Hepatocyte (in vitro differentiated cells): ENCODE data around the gene ATP1B2. TPM values are rescaled to one million over a fixed set of nuclear protein-coding genes. Genes with fewer than 3 reads are reported as not detected.

Experiments used
- DNase-seq: peaks from one replicate; pipeline ENCODE4 v3.0.0-alpha.2; 2016; ENCODE audit warnings: low spot score
- H2AFZ ChIP-seq: fragments of 200-600 bp; sonication (generic); 2 replicates; pipeline ENCODE4 v1.6.0; 2016; ENCODE audit warnings: antibody characterized with exemption, mild to moderate bottlenecking
- H3K27ac ChIP-seq: fragments of 200-600 bp; sonication (generic); 2 replicates; pipeline ENCODE4 v1.5.1; 2016; ENCODE audit warnings: mild to moderate bottlenecking
- H3K27me3 ChIP-seq: fragments of 200-600 bp; sonication (generic); 2 replicates; pipeline ENCODE4 v1.6.1; 2016
- H3K36me3 ChIP-seq: fragments of 200-600 bp; sonication (generic); replicated peaks from 2 replicates; pipeline ENCODE4 v1.5.1; 2016; ENCODE audit warnings: low read depth; ENCODE audit not compliant: insufficient read depth
- H3K4me1 ChIP-seq: fragments of 200-600 bp; sonication (generic); 2 replicates; pipeline ENCODE4 v1.5.1; 2016; ENCODE audit warnings: mild to moderate bottlenecking, moderate library complexity; ENCODE audit not compliant: insufficient read depth
- H3K4me2 ChIP-seq: fragments of 200-600 bp; sonication (generic); 2 replicates; pipeline ENCODE4 v1.6.0; 2016
- H3K4me3 ChIP-seq: fragments of 200-600 bp; sonication (generic); 2 replicates; pipeline ENCODE4 v1.5.1; 2016; ENCODE audit warnings: mild to moderate bottlenecking
- H3K79me2 ChIP-seq: fragments of 200-600 bp; sonication (generic); 2 replicates; pipeline ENCODE4 v1.6.0; 2017; ENCODE audit warnings: mild to moderate bottlenecking
- H3K9me2 ChIP-seq: fragments of 200-600 bp; sonication (generic); replicated peaks from 2 replicates; pipeline ENCODE4 v1.6.0; 2017; ENCODE audit warnings: mild to moderate bottlenecking; ENCODE audit not compliant: insufficient read depth
- H3K9me3 ChIP-seq: fragments of 200-600 bp; sonication (generic); 2 replicates; pipeline ENCODE4 v1.5.1; 2016; ENCODE audit warnings: low read depth, mild to moderate bottlenecking
- H4K20me1 ChIP-seq: fragments of 200-600 bp; sonication (generic); 2 replicates; pipeline ENCODE4 v1.6.0; 2016; ENCODE audit warnings: mild to moderate bottlenecking; ENCODE audit not compliant: insufficient read depth, poor library complexity, severe bottlenecking
- CTCF ChIP-seq: fragments of 200-600 bp; sonication (generic); IDR thresholded peaks from 2 replicates; pipeline ENCODE4 v1.5.1; 2016; ENCODE audit warnings: antibody characterized with exemption, mild to moderate bottlenecking; ENCODE audit not compliant: poor library complexity
- EZH2 ChIP-seq: fragments of 200-600 bp; sonication (generic); IDR thresholded peaks from 2 replicates; pipeline ENCODE4 v1.6.1; 2016; ENCODE audit warnings: antibody characterized with exemption, mild to moderate bottlenecking, borderline replicate concordance
- EZH2phosphoT487 ChIP-seq: fragments of 200-600 bp; sonication (generic); IDR thresholded peaks from one replicate; pipeline ENCODE4 v1.6.1; 2018; ENCODE audit warnings: antibody characterized with exemption, mild to moderate bottlenecking, low read depth, moderate library complexity; ENCODE audit not compliant: unreplicated experiment, severe bottlenecking
- WGBS: methylation state at CpG from one replicate; pipeline ENCODE4 v1.1.6; 2016; ENCODE audit warnings: low lambda C conversion rate; ENCODE audit errors: missing lambda C conversion rate; 5-methylcytosine and 5-hydroxymethylcytosine counted together
- polyA plus RNA-seq: library from polyadenylated mRNA; unstranded; fragments of >200 nt; fragmentation: Nextera tagmentation; extraction: Ambion mirVana; gene quantifications from 2 replicates; pipeline ENCODE4 v1.2.1, GENCODE V29; 2016
- total RNA-seq: library from RNA; depleted of rRNA; stranded (reverse); fragments of >200 nt; gene quantifications from 2 replicates; pipeline ENCODE4 v1.2.3, GENCODE V29; 2014

ATP1B2 gene
- total and polyA plus RNA-seq, 2 experiments from 2014 or later = 0.23 to 2.5 TPM

GRCh38 chr17:7668482-7668881, 17.8 kb downstream of the ATP1B2 start:
- Histone ChIP-seq H3K27me3 (no peaks in the 10 kb centered on the region), H2AFZ (no peak overlapping the region), H3K36me3 (no peaks in the 10 kb centered on the region), H3K79me2 (no peaks in the 10 kb centered on the region), H3K9me2 (no peaks in the 10 kb centered on the region), H3K9me3 (no peaks in the 10 kb centered on the region), H3K4me2 (no peak overlapping the region), H4K20me1 (no peaks in the 10 kb centered on the region), H3K27ac (no peak overlapping the region), H3K4me1 (no peaks in the 10 kb centered on the region), H3K4me3 (no peak overlapping the region)
- no peak for TF ChIP-seq CTCF
- no peak for TF ChIP-seq EZH2phosphoT487
- TF ChIP-seq EZH2 = no peak
- WGBS = over 99% methylated on average over 7 of the region's 7 CpGs
- no peak for DNase-seq

GRCh38 chr17:7673239-7673638, 22.5 kb downstream of the ATP1B2 start:
- H3K79me2 ChIP-seq = peaks cover 10% of the 10 kb centered on the region
- no peaks in the 10 kb centered on the region for H4K20me1 ChIP-seq
- H3K27ac ChIP-seq = no peak overlapping the region
- H3K4me1 ChIP-seq = no peaks in the 10 kb centered on the region
- 87% methylated on average over 2 of the region's 2 CpGs for WGBS
- TF ChIP-seq CTCF (peak; percentile 51), EZH2phosphoT487 (no peak), EZH2 (no peak)
- H3K4me3 ChIP-seq = no peak overlapping the region
- no peaks in the 10 kb centered on the region for H3K9me3 ChIP-seq
- no peak for DNase-seq
- no peak overlapping the region for H3K4me2 ChIP-seq
- H2AFZ ChIP-seq = no peak overlapping the region
- no peaks in the 10 kb centered on the region for H3K36me3 ChIP-seq
- H3K27me3 ChIP-seq = no peaks in the 10 kb centered on the region
- H3K9me2 ChIP-seq = no peaks in the 10 kb centered on the region

GRCh38 chr17:7674934-7675333, 24.2 kb downstream of the ATP1B2 start:
- no peak for DNase-seq
- no peak overlapping the region for H3K4me3 ChIP-seq
- no peak for TF ChIP-seq EZH2phosphoT487
- TF ChIP-seq EZH2 = no peak
- TF ChIP-seq CTCF = no peak
- no peaks in the 10 kb centered on the region for H3K4me1 ChIP-seq
- H2AFZ ChIP-seq = no peak overlapping the region
- no peaks in the 10 kb centered on the region for H3K27me3 ChIP-seq
- H3K9me2 ChIP-seq = no peaks in the 10 kb centered on the region
- H3K9me3 ChIP-seq = no peaks in the 10 kb centered on the region
- peaks cover 26% of the 10 kb centered on the region for H3K79me2 ChIP-seq
- no peak overlapping the region for H3K27ac ChIP-seq
- H3K36me3 ChIP-seq = no peaks in the 10 kb centered on the region
- no peak overlapping the region for H3K4me2 ChIP-seq
- H4K20me1 ChIP-seq = no peaks in the 10 kb centered on the region
- 91% methylated on average over 14 of the region's 14 CpGs for WGBS

GRCh38 chr17:7676533-7676932, 25.8 kb downstream of the ATP1B2 start:
- H4K20me1 ChIP-seq = no peaks in the 10 kb centered on the region
- no peak overlapping the region for H3K4me2 ChIP-seq
- TF ChIP-seq EZH2 (no peak), EZH2phosphoT487 (no peak), CTCF (no peak)
- no peaks in the 10 kb centered on the region for H3K4me1 ChIP-seq
- H3K79me2 ChIP-seq = peaks cover 41% of the 10 kb centered on the region
- no peaks in the 10 kb centered on the region for H3K9me2 ChIP-seq
- 89% methylated on average over 5 of the region's 5 CpGs for WGBS
- H3K27ac ChIP-seq = no peak overlapping the region
- no peak overlapping the region for H3K4me3 ChIP-seq
- DNase-seq = no peak
- no peaks in the 10 kb centered on the region for H3K9me3 ChIP-seq
- no peaks in the 10 kb centered on the region for H3K27me3 ChIP-seq
- H3K36me3 ChIP-seq = no peaks in the 10 kb centered on the region
- no peak overlapping the region for H2AFZ ChIP-seq
